22Rv1 (cell line): Measurements from ENCODE around the gene DLL4.

Experiments
- H3K27ac ChIP-seq: fragments of 450-650 bp; 2 replicates; pipeline ENCODE4 v1.5.1; 2017
- ZFX ChIP-seq: fragments of 450-650 bp; IDR thresholded peaks from 2 replicates; pipeline ENCODE4 v1.6.1; 2017; ENCODE audit warnings: antibody characterized with exemption, borderline replicate concordance
- TF ChIP-seq, protein P1 (sequence below): fragments of 450-650 bp; IDR thresholded peaks from 2 replicates; pipeline ENCODE4 v1.5.1; 2017; ENCODE audit warnings: mild to moderate bottlenecking

The DLL4 gene

DNA sequence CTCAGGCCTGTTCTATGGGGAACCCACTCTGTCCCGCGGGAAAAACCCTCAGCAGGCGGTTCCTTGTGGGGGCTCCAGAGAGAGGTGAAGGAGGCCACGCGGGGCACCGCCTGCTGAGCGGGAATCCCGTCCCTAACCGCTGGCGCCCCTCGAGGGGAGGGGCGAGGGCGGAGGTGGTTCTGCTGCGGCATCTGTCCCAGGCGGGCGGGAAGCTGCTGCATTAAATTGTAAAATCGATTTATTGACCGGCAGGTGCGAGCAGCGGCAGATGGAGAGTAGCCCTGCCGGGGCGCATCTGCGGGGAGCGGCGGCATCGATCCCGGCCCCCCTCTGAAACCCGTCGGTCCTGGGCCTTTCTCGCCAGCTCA lies 3.7 kb upstream of the DLL4 start:
- no peak for TF ChIP-seq ZFX
- TF ChIP-seq, protein P1, sequence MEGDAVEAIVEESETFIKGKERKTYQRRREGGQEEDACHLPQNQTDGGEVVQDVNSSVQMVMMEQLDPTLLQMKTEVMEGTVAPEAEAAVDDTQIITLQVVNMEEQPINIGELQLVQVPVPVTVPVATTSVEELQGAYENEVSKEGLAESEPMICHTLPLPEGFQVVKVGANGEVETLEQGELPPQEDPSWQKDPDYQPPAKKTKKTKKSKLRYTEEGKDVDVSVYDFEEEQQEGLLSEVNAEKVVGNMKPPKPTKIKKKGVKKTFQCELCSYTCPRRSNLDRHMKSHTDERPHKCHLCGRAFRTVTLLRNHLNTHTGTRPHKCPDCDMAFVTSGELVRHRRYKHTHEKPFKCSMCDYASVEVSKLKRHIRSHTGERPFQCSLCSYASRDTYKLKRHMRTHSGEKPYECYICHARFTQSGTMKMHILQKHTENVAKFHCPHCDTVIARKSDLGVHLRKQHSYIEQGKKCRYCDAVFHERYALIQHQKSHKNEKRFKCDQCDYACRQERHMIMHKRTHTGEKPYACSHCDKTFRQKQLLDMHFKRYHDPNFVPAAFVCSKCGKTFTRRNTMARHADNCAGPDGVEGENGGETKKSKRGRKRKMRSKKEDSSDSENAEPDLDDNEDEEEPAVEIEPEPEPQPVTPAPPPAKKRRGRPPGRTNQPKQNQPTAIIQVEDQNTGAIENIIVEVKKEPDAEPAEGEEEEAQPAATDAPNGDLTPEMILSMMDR, result no peak
- H3K27ac ChIP-seq, result no peak overlapping the region

DNA sequence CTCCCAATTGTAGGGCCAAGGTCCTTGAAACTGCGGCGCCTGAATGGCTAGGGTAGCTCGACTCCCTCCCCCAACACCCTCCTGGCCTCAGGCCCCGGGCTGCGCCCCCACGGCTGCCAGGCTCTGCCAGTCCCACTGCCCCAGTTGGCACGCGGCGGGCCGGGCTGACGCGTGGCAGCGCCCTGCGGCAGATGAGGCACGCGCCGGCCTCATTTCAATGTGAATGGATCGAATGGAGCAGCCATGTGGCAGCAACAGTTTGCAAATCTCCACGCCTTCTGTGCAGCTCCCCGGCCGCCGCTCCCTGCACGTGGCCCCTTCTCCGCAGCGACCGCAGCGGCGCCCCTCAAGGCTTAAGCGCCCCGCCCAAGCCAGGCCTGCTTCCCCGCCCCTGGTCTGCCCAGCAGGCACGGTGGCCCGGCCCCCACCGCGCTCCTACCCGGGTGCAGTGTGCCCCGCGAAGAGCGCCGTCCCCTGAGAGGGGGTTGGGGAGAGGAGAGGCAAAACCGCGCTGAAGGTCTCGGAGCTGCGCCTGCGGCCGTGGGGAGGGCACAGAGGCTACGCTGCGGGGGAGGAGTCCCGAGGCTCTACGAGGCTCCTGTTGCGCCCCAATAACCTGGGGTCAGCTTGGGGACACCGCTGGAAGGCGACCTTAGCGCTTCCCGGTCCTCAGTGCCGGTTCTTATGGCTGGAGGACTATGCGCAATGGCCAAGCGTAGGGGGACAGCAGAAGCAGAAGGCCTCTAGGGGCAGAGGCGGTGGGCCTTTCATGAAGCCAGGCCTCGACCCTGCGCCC lies 3.1 kb upstream of the DLL4 start:
- no peak for TF ChIP-seq ZFX
- TF ChIP-seq, protein P1, result no peak

GRCh38 chr15:40926659-40927494 lies 2.3 kb upstream of the DLL4 start:
- no peak overlapping the region for H3K27ac ChIP-seq
- TF ChIP-seq ZFX, result no peak
- TF ChIP-seq, protein P1, result no peak

More for the DNA sequence above, 3.1 kb upstream of the DLL4 start:
- H3K27ac ChIP-seq, result no peak overlapping the region

GRCh38 chr15:40927495-40927872 lies 1.7 kb upstream of the DLL4 start:
- TF ChIP-seq, protein P1, result no peak
- no peak for TF ChIP-seq ZFX
- no peak overlapping the region for H3K27ac ChIP-seq

DNA sequence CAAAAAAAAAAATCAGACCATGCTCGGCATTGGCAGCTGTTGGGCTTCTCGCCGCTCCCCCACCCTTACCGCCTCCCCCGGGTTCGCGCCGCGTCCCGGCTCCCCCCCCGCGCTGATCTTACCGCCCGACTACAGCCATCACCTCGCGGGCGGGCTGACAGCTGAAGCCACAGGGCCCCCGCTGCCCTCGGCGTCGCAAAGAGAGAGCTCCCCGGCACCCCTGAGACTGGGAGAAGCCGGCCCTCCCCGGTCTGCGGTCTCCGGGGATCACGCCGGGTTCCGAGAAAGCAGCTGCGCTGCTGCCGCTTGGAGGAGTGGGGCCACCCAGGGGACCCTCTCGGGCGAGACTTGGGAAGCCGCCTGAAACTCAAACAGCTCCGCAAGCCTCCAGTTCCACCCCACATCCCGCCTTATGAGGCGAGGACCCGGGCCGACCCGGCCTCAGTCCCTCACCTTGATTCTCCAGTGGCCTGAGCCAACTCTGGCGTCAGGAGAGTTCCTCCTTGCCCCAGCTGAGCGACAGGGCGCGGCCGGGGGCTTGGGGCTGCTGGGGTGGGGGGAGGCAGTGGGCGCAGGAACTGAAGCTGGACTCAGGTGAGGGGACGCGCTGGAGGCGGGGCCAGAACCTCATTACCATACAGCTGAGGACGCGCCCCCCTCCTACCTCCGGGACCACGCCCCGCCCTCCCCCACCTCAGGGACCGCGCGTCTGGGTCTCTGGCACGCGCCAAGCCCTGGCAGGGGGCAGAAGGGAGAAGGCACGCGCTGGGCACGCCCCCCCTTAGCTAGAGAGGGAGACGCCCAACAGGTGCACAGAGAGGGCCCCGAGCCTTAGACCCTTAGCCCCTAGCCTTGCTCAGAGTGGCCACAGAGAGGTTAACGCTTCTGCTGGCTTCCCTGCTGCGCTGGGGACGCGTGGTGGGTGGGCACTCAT lies 1.0 kb upstream of the DLL4 start:
- no peak for TF ChIP-seq ZFX
- TF ChIP-seq, protein P1, result no peak
- H3K27ac ChIP-seq, result peak overlapping the region; percentile 47

DNA sequence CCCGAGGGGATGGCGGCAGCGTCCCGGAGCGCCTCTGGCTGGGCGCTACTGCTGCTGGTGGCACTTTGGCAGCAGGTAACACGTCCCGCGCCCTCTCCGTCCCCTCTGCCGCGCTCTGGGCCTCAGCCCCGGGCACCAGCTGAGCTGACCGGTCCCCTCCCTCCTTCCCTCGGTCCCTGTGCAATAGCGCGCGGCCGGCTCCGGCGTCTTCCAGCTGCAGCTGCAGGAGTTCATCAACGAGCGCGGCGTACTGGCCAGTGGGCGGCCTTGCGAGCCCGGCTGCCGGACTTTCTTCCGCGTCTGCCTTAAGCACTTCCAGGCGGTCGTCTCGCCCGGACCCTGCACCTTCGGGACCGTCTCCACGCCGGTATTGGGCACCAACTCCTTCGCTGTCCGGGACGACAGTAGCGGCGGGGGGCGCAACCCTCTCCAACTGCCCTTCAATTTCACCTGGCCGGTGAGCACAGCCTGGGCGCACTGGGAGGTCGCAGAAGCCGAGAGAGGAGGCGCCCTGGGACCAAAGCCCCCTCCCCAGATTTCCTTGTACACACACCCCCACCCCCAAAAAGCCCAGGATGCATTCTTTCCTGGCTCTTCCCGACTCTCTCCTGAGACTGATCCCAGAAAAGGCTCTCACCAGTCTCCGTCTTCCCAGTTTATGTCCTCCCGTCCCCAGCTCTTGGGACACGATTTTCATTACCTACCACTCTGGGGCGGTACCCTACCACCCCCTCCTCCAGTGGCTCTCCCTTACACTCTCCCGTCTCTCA lies 705 bp downstream of the DLL4 start:
- peak overlapping the region; percentile 47 for H3K27ac ChIP-seq
- no peak for TF ChIP-seq ZFX
- TF ChIP-seq, protein P1, result no peak
